Hepatocyte (in vitro differentiated cells): ENCODE data around the gene C4orf54. TPM values are rescaled to one million over a fixed set of nuclear protein-coding genes. Genes with fewer than 3 reads are reported as not detected.

Experiments used
- DNase-seq: peaks from one replicate; pipeline ENCODE4 v3.0.0-alpha.2; 2016; ENCODE audit warnings: low spot score
- H2AFZ ChIP-seq: fragments of 200-600 bp; sonication (generic); 2 replicates; pipeline ENCODE4 v1.6.0; 2016; ENCODE audit warnings: antibody characterized with exemption, mild to moderate bottlenecking
- H3K27ac ChIP-seq: fragments of 200-600 bp; sonication (generic); 2 replicates; pipeline ENCODE4 v1.5.1; 2016; ENCODE audit warnings: mild to moderate bottlenecking
- H3K27me3 ChIP-seq: fragments of 200-600 bp; sonication (generic); 2 replicates; pipeline ENCODE4 v1.6.1; 2016
- H3K36me3 ChIP-seq: fragments of 200-600 bp; sonication (generic); replicated peaks from 2 replicates; pipeline ENCODE4 v1.5.1; 2016; ENCODE audit warnings: low read depth; ENCODE audit not compliant: insufficient read depth
- H3K4me1 ChIP-seq: fragments of 200-600 bp; sonication (generic); 2 replicates; pipeline ENCODE4 v1.5.1; 2016; ENCODE audit warnings: mild to moderate bottlenecking, moderate library complexity; ENCODE audit not compliant: insufficient read depth
- H3K4me2 ChIP-seq: fragments of 200-600 bp; sonication (generic); 2 replicates; pipeline ENCODE4 v1.6.0; 2016
- H3K4me3 ChIP-seq: fragments of 200-600 bp; sonication (generic); 2 replicates; pipeline ENCODE4 v1.5.1; 2016; ENCODE audit warnings: mild to moderate bottlenecking
- H3K79me2 ChIP-seq: fragments of 200-600 bp; sonication (generic); 2 replicates; pipeline ENCODE4 v1.6.0; 2017; ENCODE audit warnings: mild to moderate bottlenecking
- H3K9me2 ChIP-seq: fragments of 200-600 bp; sonication (generic); replicated peaks from 2 replicates; pipeline ENCODE4 v1.6.0; 2017; ENCODE audit warnings: mild to moderate bottlenecking; ENCODE audit not compliant: insufficient read depth
- H3K9me3 ChIP-seq: fragments of 200-600 bp; sonication (generic); 2 replicates; pipeline ENCODE4 v1.5.1; 2016; ENCODE audit warnings: low read depth, mild to moderate bottlenecking
- H4K20me1 ChIP-seq: fragments of 200-600 bp; sonication (generic); 2 replicates; pipeline ENCODE4 v1.6.0; 2016; ENCODE audit warnings: mild to moderate bottlenecking; ENCODE audit not compliant: insufficient read depth, poor library complexity, severe bottlenecking
- EZH2 ChIP-seq: fragments of 200-600 bp; sonication (generic); IDR thresholded peaks from 2 replicates; pipeline ENCODE4 v1.6.1; 2016; ENCODE audit warnings: antibody characterized with exemption, mild to moderate bottlenecking, borderline replicate concordance
- EZH2phosphoT487 ChIP-seq: fragments of 200-600 bp; sonication (generic); IDR thresholded peaks from one replicate; pipeline ENCODE4 v1.6.1; 2018; ENCODE audit warnings: antibody characterized with exemption, mild to moderate bottlenecking, low read depth, moderate library complexity; ENCODE audit not compliant: unreplicated experiment, severe bottlenecking
- WGBS: methylation state at CpG from one replicate; pipeline ENCODE4 v1.1.6; 2016; ENCODE audit warnings: low lambda C conversion rate; ENCODE audit errors: missing lambda C conversion rate; 5-methylcytosine and 5-hydroxymethylcytosine counted together
- polyA plus RNA-seq: library from polyadenylated mRNA; unstranded; fragments of >200 nt; fragmentation: Nextera tagmentation; extraction: Ambion mirVana; gene quantifications from 2 replicates; pipeline ENCODE4 v1.2.1, GENCODE V29; 2016
- total RNA-seq: library from RNA; depleted of rRNA; stranded (reverse); fragments of >200 nt; gene quantifications from 2 replicates; pipeline ENCODE4 v1.2.3, GENCODE V29; 2014
- TF ChIP-seq, protein P1 (sequence below): fragments of 200-600 bp; sonication (generic); IDR thresholded peaks from 2 replicates; pipeline ENCODE4 v1.5.1; 2016; ENCODE audit warnings: antibody characterized with exemption, mild to moderate bottlenecking; ENCODE audit not compliant: poor library complexity

Gene C4orf54
- total and polyA plus RNA-seq, 2 experiments from 2014 or later = 0.07 TPM; not detected in 1

DNA sequence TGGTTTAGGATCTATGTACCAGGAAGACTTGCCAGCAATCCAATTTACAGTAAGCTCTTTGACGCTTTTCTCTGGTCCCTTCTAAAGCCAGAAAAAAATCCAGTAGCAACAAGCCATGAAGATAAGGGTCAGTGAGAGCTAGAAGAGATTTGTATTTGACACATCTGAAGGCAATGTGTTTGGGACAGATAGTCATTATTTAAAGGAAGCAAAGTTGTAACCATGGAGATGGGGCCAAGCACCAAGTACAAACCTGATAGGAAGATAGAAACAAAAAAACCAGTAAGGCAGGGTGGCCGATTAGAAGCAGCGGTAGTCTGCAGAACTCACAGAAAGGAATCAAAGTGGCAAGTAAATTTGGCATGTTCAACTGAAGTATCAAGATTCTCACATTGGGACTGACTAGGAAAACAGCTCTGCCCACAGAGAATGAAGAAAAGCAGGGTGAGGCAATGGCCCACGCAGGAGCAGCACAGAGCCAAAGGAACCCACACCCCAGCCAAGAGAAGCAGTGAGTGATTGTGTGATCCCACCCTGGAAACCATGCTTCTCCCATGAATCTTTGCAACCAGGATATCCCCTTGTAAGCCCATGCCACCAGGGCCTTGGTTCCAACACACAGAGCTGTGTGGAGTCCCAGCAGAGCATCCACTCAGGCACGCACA, 12.9 kb upstream of the C4orf54 start:
- Histone ChIP-seq H3K9me3 (no peaks in the 10 kb centered on the region), H3K4me1 (no peaks in the 10 kb centered on the region), H3K4me2 (no peak overlapping the region), H3K79me2 (no peaks in the 10 kb centered on the region), H4K20me1 (no peaks in the 10 kb centered on the region), H3K9me2 (no peaks in the 10 kb centered on the region), H3K27me3 (no peaks in the 10 kb centered on the region), H3K4me3 (no peak overlapping the region), H3K27ac (no peak overlapping the region), H2AFZ (no peak overlapping the region), H3K36me3 (no peaks in the 10 kb centered on the region)
- DNase-seq = no peak
- WGBS = 79% methylated on average over 5 of the region's 5 CpGs
- TF ChIP-seq EZH2phosphoT487 (no peak), EZH2 (no peak)
- TF ChIP-seq, protein P1, sequence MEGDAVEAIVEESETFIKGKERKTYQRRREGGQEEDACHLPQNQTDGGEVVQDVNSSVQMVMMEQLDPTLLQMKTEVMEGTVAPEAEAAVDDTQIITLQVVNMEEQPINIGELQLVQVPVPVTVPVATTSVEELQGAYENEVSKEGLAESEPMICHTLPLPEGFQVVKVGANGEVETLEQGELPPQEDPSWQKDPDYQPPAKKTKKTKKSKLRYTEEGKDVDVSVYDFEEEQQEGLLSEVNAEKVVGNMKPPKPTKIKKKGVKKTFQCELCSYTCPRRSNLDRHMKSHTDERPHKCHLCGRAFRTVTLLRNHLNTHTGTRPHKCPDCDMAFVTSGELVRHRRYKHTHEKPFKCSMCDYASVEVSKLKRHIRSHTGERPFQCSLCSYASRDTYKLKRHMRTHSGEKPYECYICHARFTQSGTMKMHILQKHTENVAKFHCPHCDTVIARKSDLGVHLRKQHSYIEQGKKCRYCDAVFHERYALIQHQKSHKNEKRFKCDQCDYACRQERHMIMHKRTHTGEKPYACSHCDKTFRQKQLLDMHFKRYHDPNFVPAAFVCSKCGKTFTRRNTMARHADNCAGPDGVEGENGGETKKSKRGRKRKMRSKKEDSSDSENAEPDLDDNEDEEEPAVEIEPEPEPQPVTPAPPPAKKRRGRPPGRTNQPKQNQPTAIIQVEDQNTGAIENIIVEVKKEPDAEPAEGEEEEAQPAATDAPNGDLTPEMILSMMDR = no peak

DNA sequence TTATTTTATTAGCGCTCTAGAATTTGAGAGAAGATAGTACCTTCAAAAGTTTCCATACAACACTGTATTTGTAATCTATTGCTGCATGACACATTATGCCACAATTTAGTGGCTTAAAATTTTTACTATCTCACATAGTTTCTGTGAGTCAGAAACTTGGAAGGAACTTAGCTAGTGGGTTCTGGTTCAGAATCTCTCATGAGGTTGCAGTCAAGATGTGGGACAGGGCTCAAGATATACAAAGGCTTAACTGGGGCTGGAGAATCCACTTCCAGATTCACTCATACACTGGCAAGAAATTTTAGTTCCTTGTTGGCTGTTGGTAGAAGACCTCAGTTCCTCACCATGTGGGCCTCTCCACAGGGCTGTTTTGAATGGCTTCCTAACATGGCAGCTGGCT, 11.5 kb upstream of the C4orf54 start:
- H3K4me3 ChIP-seq = no peak overlapping the region
- no peaks in the 10 kb centered on the region for H3K4me1 ChIP-seq
- H3K36me3 ChIP-seq = no peaks in the 10 kb centered on the region
- no peak overlapping the region for H3K27ac ChIP-seq
- no peaks in the 10 kb centered on the region for H3K79me2 ChIP-seq
- H3K9me2 ChIP-seq = no peaks in the 10 kb centered on the region
- no peaks in the 10 kb centered on the region for H3K27me3 ChIP-seq
- H2AFZ ChIP-seq = no peak overlapping the region
- TF ChIP-seq EZH2phosphoT487 (no peak), EZH2 (no peak)
- TF ChIP-seq, protein P1 = no peak
- no peak overlapping the region for H3K4me2 ChIP-seq
- DNase-seq = no peak
- 90% methylated on average over 1 of the region's 1 CpG for WGBS
- H4K20me1 ChIP-seq = no peaks in the 10 kb centered on the region
- H3K9me3 ChIP-seq = no peaks in the 10 kb centered on the region

DNA sequence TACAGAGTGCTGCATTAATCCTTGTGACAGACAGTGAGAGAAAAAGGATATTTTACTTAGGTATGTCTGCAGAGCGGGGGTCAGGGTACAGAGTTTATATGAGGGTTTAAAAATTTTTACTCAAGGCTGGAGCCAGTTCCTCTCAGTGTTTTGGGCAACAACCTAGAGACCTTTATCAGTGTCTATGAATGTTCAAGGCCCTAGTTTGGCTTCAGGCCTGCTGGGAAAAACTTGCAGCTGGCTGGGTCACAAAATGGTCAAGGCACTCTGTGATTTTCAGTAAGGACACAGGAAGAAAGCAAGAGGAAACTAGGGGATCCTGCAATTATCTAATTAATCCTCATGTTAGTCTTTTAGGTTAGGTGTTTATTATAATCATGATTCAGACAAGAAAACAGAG, 10.8 kb upstream of the C4orf54 start:
- no peak overlapping the region for H3K4me2 ChIP-seq
- 80% methylated on average over 1 of the region's 1 CpG for WGBS
- no peaks in the 10 kb centered on the region for H3K27me3 ChIP-seq
- TF ChIP-seq EZH2phosphoT487 (no peak), EZH2 (no peak)
- TF ChIP-seq, protein P1 = no peak
- no peaks in the 10 kb centered on the region for H4K20me1 ChIP-seq
- no peak overlapping the region for H2AFZ ChIP-seq
- no peak overlapping the region for H3K4me3 ChIP-seq
- no peak for DNase-seq
- H3K4me1 ChIP-seq = no peaks in the 10 kb centered on the region
- H3K79me2 ChIP-seq = no peaks in the 10 kb centered on the region
- no peaks in the 10 kb centered on the region for H3K36me3 ChIP-seq
- no peaks in the 10 kb centered on the region for H3K9me3 ChIP-seq
- H3K27ac ChIP-seq = no peak overlapping the region
- H3K9me2 ChIP-seq = no peaks in the 10 kb centered on the region
